ENCODE measurements around the gene TMEM79.
A peak's percentile ranks its signal among the peaks of the same experiment; 100 is the strongest.
"Not testable (repeated sequence)": the region's sequence is repeated elsewhere in the genome, so short reads cannot be mapped to it uniquely, and the experiment has no call there.

The TMEM79 gene

DNA sequence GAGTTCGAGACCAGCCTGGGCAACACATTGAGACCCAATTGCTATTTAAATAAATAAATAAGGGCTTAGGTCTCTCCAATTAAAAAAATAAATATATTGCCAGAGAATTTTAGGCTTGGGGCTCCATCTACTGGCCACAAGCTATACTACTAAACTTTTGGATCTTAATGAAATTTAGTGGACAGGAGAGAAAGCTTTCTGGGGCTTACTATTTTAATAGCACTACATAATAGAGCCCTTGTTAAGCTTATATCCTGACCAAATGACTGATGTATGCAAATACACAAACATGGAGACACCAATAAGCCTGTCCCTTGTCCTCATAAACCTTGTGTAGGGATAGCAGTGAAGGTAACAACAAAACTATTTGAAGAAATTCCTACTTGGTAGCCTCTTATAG is 35.5 kb downstream of the TMEM79 start:
- Histone ChIP-seq H3K4me3 (ENCODE audit: low read depth in 1 of 2, low read length in 2 of 2) (no peak overlapping the region), H4K20me1 (ENCODE audit: insufficient read depth, low read length) (peaks cover 13% of the 10 kb centered on the region; the same call in 1 of the 2 replicates), H3K9me3 (ENCODE audit: insufficient read depth, low read length, severe bottlenecking) (no peaks in the 10 kb centered on the region), H3K9ac (ENCODE audit: low read depth, low read length) (no peak overlapping the region), H3K36me3 (ENCODE audit: insufficient read depth, low read length) (peaks cover 92% of the 10 kb centered on the region), H3K4me1 (ENCODE audit: insufficient read depth, low read length) (no peaks in the 10 kb centered on the region), H2AFZ (ENCODE audit: low read depth, low read length) (no peak overlapping the region), H3K79me2 (ENCODE audit: insufficient read depth, low read length) (peaks cover 4% of the 10 kb centered on the region), H3K27ac (ENCODE audit: low read length) (no peak overlapping the region), H3K27me3 (ENCODE audit: insufficient read depth, low read length, poor library complexity) (no peaks in the 10 kb centered on the region), H3K4me2 (ENCODE audit: insufficient read depth, low read length) (no peak overlapping the region)
- no peak for TF ChIP-seq EZH2 (IDR thresholded peaks at IDR 0.05; ENCODE audit: borderline replicate concordance, low read depth, low read length, severe bottlenecking)
- TF ChIP-seq, protein P1, sequence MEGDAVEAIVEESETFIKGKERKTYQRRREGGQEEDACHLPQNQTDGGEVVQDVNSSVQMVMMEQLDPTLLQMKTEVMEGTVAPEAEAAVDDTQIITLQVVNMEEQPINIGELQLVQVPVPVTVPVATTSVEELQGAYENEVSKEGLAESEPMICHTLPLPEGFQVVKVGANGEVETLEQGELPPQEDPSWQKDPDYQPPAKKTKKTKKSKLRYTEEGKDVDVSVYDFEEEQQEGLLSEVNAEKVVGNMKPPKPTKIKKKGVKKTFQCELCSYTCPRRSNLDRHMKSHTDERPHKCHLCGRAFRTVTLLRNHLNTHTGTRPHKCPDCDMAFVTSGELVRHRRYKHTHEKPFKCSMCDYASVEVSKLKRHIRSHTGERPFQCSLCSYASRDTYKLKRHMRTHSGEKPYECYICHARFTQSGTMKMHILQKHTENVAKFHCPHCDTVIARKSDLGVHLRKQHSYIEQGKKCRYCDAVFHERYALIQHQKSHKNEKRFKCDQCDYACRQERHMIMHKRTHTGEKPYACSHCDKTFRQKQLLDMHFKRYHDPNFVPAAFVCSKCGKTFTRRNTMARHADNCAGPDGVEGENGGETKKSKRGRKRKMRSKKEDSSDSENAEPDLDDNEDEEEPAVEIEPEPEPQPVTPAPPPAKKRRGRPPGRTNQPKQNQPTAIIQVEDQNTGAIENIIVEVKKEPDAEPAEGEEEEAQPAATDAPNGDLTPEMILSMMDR (IDR thresholded peaks at IDR 0.05; ENCODE audit: borderline replicate concordance, extremely low read depth, low read length, poor library complexity, severe bottlenecking) = peak; percentile 61
- ATAC-seq (ENCODE audit: insufficient read depth, low read depth) (no peak), DNase-seq (no peak)

DNA sequence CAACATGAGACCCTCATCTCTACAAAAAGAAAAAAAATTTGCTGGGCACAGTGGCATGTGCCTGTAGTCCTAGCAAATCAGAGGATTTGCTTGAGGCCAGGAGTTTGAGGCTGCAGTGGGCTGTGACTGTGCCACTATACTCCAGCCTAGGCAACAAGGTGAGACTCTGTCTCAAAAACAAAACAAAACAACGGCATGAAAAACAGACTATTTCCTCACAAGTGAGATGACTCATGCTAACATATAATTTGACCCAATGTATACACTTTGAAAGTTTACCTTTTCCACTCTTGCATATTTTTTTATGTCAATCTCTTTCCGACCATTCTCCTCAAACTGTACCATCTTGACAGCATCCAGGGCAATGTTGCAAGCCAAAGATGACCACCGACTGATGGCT is 36.4 kb downstream of the TMEM79 start:
- H3K27ac ChIP-seq (ENCODE audit: low read length) = no peak overlapping the region

DNA sequence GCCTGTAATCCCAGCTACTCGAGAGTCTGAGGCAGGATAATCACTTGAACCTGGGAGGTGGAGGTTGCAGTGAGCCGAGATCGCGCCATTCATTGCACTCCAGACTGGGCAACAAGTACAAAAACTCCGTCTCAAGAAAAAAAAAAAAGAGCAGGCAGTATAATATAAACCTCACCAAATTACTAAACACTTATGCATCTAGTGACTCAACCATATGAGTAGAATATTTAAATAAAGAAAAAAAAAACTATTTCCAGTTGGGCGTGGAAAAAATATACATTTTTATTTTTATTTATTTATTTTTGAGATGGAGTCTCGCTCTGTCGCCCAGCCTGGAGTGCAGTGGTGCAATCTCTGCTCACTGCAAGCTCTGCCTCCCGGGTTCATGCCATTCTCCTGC is 39.1 kb downstream of the TMEM79 start:
- H3K9ac ChIP-seq (ENCODE audit: low read depth, low read length); H3K27ac ChIP-seq (ENCODE audit: low read length); DNase-seq; H3K4me1 ChIP-seq (ENCODE audit: insufficient read depth, low read length); ATAC-seq (ENCODE audit: insufficient read depth, low read depth); H3K9me3 ChIP-seq (ENCODE audit: insufficient read depth, low read length, severe bottlenecking); H3K4me3 ChIP-seq (ENCODE audit: low read depth in 1 of 2, low read length in 2 of 2); H3K79me2 ChIP-seq (ENCODE audit: insufficient read depth, low read length); H3K27me3 ChIP-seq (ENCODE audit: insufficient read depth, low read length, poor library complexity); H3K4me2 ChIP-seq (ENCODE audit: insufficient read depth, low read length); H2AFZ ChIP-seq (ENCODE audit: low read depth, low read length): not testable (repeated sequence)
- Histone ChIP-seq H4K20me1 (ENCODE audit: insufficient read depth, low read length) (peaks cover 15% of the 10 kb centered on the region; the same call in 1 of the 2 replicates), H3K36me3 (ENCODE audit: insufficient read depth, low read length) (peaks cover 79% of the 10 kb centered on the region)

More for the DNA sequence above, 36.4 kb downstream of the TMEM79 start:
- Histone ChIP-seq H4K20me1 (ENCODE audit: insufficient read depth, low read length) (peaks cover 15% of the 10 kb centered on the region; the same call in 1 of the 2 replicates), H2AFZ (ENCODE audit: low read depth, low read length) (no peak overlapping the region), H3K4me2 (ENCODE audit: insufficient read depth, low read length) (no peak overlapping the region), H3K9ac (ENCODE audit: low read depth, low read length) (no peak overlapping the region), H3K79me2 (ENCODE audit: insufficient read depth, low read length) (peaks cover 9% of the 10 kb centered on the region), H3K27me3 (ENCODE audit: insufficient read depth, low read length, poor library complexity) (no peaks in the 10 kb centered on the region), H3K4me3 (ENCODE audit: low read depth in 1 of 2, low read length in 2 of 2) (no peak overlapping the region), H3K36me3 (ENCODE audit: insufficient read depth, low read length) (peaks cover 92% of the 10 kb centered on the region), H3K9me3 (ENCODE audit: insufficient read depth, low read length, severe bottlenecking) (no peaks in the 10 kb centered on the region), H3K4me1 (ENCODE audit: insufficient read depth, low read length) (no peaks in the 10 kb centered on the region)
- TF ChIP-seq EZH2 (IDR thresholded peaks at IDR 0.05; ENCODE audit: borderline replicate concordance, low read depth, low read length, severe bottlenecking) = no peak
- TF ChIP-seq, protein P1 (IDR thresholded peaks at IDR 0.05; ENCODE audit: borderline replicate concordance, extremely low read depth, low read length, poor library complexity, severe bottlenecking) = no peak
- DNase-seq (no peak), ATAC-seq (ENCODE audit: insufficient read depth, low read depth) (no peak)

DNA sequence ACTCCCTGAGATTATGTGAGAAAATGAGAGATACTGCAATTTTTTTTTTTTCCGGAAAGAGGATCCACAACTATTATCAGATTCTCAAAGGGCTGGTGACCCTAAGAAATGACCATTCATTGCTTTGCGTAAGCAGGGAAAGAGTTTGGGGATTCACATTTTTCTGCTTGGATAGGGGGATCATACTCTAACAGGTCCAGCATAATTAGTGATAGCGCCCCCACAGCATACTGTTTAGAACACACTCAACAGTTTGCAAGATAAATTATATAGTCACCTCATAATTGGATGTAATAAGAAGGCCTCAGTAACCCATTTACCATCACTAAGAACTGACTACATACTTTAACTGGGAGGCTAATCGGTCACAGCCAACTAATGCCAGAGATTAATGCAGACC is 52.1 kb downstream of the TMEM79 start:
- ATAC-seq (ENCODE audit: insufficient read depth, low read depth) (no peak), DNase-seq (no peak)
- Histone ChIP-seq H4K20me1 (ENCODE audit: insufficient read depth, low read length) (peaks cover 28% of the 10 kb centered on the region; the same call in 1 of the 2 replicates), H3K27ac (ENCODE audit: low read length) (peak overlapping the region; percentile 56; the same call in 1 of the 2 replicates), H3K9ac (ENCODE audit: low read depth, low read length) (peak overlapping the region; percentile 67), H3K79me2 (ENCODE audit: insufficient read depth, low read length) (peaks cover 59% of the 10 kb centered on the region), H3K36me3 (ENCODE audit: insufficient read depth, low read length) (peaks cover 54% of the 10 kb centered on the region), H3K4me2 (ENCODE audit: insufficient read depth, low read length) (peak overlapping the region; percentile 74), H3K9me3 (ENCODE audit: insufficient read depth, low read length, severe bottlenecking) (no peaks in the 10 kb centered on the region), H3K4me3 (ENCODE audit: low read depth in 1 of 2, low read length in 2 of 2) (peak overlapping the region; percentile 69 to 88; a peak in 3 of 4 replicates), H3K27me3 (ENCODE audit: insufficient read depth, low read length, poor library complexity) (no peaks in the 10 kb centered on the region), H2AFZ (ENCODE audit: low read depth, low read length) (no peak overlapping the region), H3K4me1 (ENCODE audit: insufficient read depth, low read length) (peaks cover 32% of the 10 kb centered on the region)
- no peak for TF ChIP-seq EZH2 (IDR thresholded peaks at IDR 0.05; ENCODE audit: borderline replicate concordance, low read depth, low read length, severe bottlenecking)
- TF ChIP-seq, protein P1 (IDR thresholded peaks at IDR 0.05; ENCODE audit: borderline replicate concordance, extremely low read depth, low read length, poor library complexity, severe bottlenecking) = peak; percentile 36
